OCI-LY7 (cell line): ENCODE measurements around the gene BNIPL.

Source experiments
- CTCF ChIP-seq: fragments of 200-600 bp; sonication (generic); conservative IDR thresholded peaks from 2 replicates; pipeline ENCODE4 v1.5.1; 2014; ENCODE audit warnings: mild to moderate bottlenecking, antibody characterized with exemption, low read length, moderate library complexity, mixed read lengths
- EZH2phosphoT487 ChIP-seq: fragments of 200-600 bp; sonication (generic); IDR thresholded peaks from 2 replicates; pipeline ENCODE4 v1.6.1; 2018; ENCODE audit warnings: low read depth, borderline replicate concordance, mild to moderate bottlenecking, mixed run types, antibody characterized with exemption, low read length, moderate library complexity, mixed read lengths

DNA sequence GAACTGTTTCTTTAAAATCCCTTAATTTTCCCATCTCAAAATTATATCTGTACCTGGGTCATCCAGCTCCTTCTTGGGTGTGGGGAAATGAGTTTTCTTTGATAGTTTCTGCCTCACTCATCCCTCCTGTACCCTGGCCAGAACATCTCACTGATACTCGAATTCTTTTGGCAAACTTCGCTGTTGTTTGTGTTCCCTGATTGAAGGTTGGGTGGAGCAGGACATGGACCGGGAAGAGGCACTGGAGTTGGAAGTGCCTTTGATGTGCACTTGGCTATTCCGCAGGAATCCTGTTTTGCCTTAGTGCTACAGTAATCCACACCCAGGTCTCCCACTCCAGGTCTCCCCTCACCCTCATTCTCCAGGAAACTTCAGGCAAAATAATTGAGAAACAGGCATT is 40.9 kb upstream of the BNIPL start:
- TF ChIP-seq CTCF: no peak
- TF ChIP-seq EZH2phosphoT487: no peak
